Measurements from ENCODE around the gene PI16. TPM values are rescaled to one million over a fixed set of nuclear protein-coding genes. Genes with fewer than 3 reads are reported as not detected.

The PI16 gene
- total RNA-seq, 2 donors from 2014 or later: 7.9 to 18.0 TPM

- Histone ChIP-seq H3K4me3 (no peak overlapping the region), H3K36me3 (no peaks in the 10 kb centered on the region), H3K27me3 (replicated peaks; ENCODE audit: insufficient read depth) (no peaks in the 10 kb centered on the region), H3K4me1 (replicated peaks) (no peaks in the 10 kb centered on the region), H3K9me3 (no peaks in the 10 kb centered on the region), H3K27ac (peak overlapping the region; percentile 74 to 77)
- peak; percentile 82 for DNase-seq (ENCODE audit: low spot score)
- TF ChIP-seq, protein P1, sequence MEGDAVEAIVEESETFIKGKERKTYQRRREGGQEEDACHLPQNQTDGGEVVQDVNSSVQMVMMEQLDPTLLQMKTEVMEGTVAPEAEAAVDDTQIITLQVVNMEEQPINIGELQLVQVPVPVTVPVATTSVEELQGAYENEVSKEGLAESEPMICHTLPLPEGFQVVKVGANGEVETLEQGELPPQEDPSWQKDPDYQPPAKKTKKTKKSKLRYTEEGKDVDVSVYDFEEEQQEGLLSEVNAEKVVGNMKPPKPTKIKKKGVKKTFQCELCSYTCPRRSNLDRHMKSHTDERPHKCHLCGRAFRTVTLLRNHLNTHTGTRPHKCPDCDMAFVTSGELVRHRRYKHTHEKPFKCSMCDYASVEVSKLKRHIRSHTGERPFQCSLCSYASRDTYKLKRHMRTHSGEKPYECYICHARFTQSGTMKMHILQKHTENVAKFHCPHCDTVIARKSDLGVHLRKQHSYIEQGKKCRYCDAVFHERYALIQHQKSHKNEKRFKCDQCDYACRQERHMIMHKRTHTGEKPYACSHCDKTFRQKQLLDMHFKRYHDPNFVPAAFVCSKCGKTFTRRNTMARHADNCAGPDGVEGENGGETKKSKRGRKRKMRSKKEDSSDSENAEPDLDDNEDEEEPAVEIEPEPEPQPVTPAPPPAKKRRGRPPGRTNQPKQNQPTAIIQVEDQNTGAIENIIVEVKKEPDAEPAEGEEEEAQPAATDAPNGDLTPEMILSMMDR (IDR thresholded peaks at IDR 0.05): no peak
- no peak for TF ChIP-seq POLR2A (IDR thresholded peaks at IDR 0.05)
- TF ChIP-seq POLR2AphosphoS5 (IDR thresholded peaks at IDR 0.05): peak; percentile 79
- 25% methylated on average over 18 of the region's 18 CpGs for WGBS
- intact Hi-C loops (cut with DNase I): no loop called here
Observed at GRCh38 chr6:36997811-36998722, 43.5 kb downstream of the PI16 start.

DNA sequence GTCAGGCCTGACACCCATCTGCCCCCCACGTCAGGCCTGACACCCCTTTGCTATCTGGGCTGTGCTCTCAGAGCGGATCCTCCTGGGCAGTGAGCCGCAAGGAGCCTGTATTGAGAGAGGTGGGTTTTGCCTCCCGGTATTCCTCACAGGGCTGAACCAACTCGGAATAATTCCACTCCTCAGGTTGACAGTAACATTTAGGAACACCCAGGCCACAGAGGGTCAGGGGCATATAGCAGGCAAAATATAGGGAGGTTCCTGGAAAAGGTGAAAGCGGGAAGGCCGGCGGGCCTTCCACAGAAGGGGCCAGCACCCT, 44.1 kb downstream of the PI16 start:
- DNase-seq (ENCODE audit: low spot score): no peak
- Histone ChIP-seq H3K27ac (peak overlapping the region; percentile 74 to 77), H3K4me1 (replicated peaks) (no peaks in the 10 kb centered on the region), H3K4me3 (no peak overlapping the region), H3K9me3 (no peaks in the 10 kb centered on the region), H3K36me3 (no peaks in the 10 kb centered on the region), H3K27me3 (replicated peaks; ENCODE audit: insufficient read depth) (no peaks in the 10 kb centered on the region)
- intact Hi-C loops (cut with DNase I): no loop called here
- 35% methylated on average over 8 of the region's 8 CpGs for WGBS
- TF ChIP-seq POLR2AphosphoS5 (IDR thresholded peaks at IDR 0.05) (no peak), POLR2A (IDR thresholded peaks at IDR 0.05) (no peak)
- TF ChIP-seq, protein P1 (IDR thresholded peaks at IDR 0.05): no peak

- no peaks in the 10 kb centered on the region for H3K27me3 ChIP-seq (replicated peaks; ENCODE audit: insufficient read depth)
- no peak for DNase-seq (ENCODE audit: low spot score)
- no peaks in the 10 kb centered on the region for H3K36me3 ChIP-seq
- 56% methylated on average over 15 of the region's 15 CpGs for WGBS
- intact Hi-C loops (cut with DNase I): no loop called here
- H3K4me1 ChIP-seq (replicated peaks): no peaks in the 10 kb centered on the region
- H3K27ac ChIP-seq: peak overlapping the region; percentile 74 to 77
- TF ChIP-seq POLR2AphosphoS5 (IDR thresholded peaks at IDR 0.05) (no peak), POLR2A (IDR thresholded peaks at IDR 0.05) (no peak)
- TF ChIP-seq, protein P1 (IDR thresholded peaks at IDR 0.05): no peak
- no peaks in the 10 kb centered on the region for H3K9me3 ChIP-seq
- no peak overlapping the region for H3K4me3 ChIP-seq
Observed at GRCh38 chr6:36999061-36999750, 44.7 kb downstream of the PI16 start.

GRCh38 chr6:36999751-37000125, 45.2 kb downstream of the PI16 start:
- Histone ChIP-seq H3K9me3 (no peaks in the 10 kb centered on the region), H3K27ac (no peak overlapping the region), H3K4me1 (replicated peaks) (no peaks in the 10 kb centered on the region), H3K36me3 (no peaks in the 10 kb centered on the region), H3K4me3 (no peak overlapping the region), H3K27me3 (replicated peaks; ENCODE audit: insufficient read depth) (no peaks in the 10 kb centered on the region)
- WGBS: 96% methylated on average over 4 of the region's 4 CpGs
- intact Hi-C loops (cut with DNase I): no loop called here
- TF ChIP-seq POLR2A (IDR thresholded peaks at IDR 0.05) (no peak), POLR2AphosphoS5 (IDR thresholded peaks at IDR 0.05) (no peak)
- TF ChIP-seq, protein P1 (IDR thresholded peaks at IDR 0.05): no peak
- DNase-seq (ENCODE audit: low spot score): no peak
